Retinal pigment epithelial cell (primary cell): ENCODE data around the gene TEKT3.

Source experiments
- DNase-seq: peaks from one replicate; pipeline ENCODE4 v3.0.0-alpha.2; 2010; ENCODE audit warnings: low read depth
- H3K4me3 ChIP-seq: 2 replicates; pipeline ENCODE4 v1.5.1; 2011; ENCODE audit warnings: mild to moderate bottlenecking, low read length, control low read depth, moderate library complexity
- TF ChIP-seq, protein P1 (sequence below): conservative IDR thresholded peaks from 2 replicates; pipeline ENCODE4 v1.5.1; 2011; ENCODE audit warnings: low read depth, low read length, control low read depth, inconsistent platforms

TEKT3 gene

DNA sequence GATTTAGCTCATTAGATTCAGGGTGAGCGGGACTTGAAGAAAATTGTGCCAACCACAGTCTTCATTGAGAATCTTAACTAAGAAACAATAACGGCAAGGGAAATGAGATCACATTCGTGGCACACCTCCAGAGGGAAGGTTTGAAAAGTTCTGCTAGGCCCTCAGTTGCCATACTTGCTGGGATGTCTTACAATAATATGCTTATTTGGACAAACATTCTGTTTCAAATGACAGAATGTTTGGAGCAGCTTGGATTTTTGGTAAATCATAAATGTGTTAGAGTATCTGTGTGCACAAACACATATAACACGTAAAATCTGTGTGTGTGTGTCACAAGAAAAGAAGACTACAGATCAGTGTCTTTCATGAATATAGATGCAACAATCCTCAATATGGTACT lies 24.6 kb upstream of the TEKT3 start:
- TF ChIP-seq, protein P1, sequence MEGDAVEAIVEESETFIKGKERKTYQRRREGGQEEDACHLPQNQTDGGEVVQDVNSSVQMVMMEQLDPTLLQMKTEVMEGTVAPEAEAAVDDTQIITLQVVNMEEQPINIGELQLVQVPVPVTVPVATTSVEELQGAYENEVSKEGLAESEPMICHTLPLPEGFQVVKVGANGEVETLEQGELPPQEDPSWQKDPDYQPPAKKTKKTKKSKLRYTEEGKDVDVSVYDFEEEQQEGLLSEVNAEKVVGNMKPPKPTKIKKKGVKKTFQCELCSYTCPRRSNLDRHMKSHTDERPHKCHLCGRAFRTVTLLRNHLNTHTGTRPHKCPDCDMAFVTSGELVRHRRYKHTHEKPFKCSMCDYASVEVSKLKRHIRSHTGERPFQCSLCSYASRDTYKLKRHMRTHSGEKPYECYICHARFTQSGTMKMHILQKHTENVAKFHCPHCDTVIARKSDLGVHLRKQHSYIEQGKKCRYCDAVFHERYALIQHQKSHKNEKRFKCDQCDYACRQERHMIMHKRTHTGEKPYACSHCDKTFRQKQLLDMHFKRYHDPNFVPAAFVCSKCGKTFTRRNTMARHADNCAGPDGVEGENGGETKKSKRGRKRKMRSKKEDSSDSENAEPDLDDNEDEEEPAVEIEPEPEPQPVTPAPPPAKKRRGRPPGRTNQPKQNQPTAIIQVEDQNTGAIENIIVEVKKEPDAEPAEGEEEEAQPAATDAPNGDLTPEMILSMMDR: no peak
- no peak for DNase-seq
- no peak overlapping the region for H3K4me3 ChIP-seq

DNA sequence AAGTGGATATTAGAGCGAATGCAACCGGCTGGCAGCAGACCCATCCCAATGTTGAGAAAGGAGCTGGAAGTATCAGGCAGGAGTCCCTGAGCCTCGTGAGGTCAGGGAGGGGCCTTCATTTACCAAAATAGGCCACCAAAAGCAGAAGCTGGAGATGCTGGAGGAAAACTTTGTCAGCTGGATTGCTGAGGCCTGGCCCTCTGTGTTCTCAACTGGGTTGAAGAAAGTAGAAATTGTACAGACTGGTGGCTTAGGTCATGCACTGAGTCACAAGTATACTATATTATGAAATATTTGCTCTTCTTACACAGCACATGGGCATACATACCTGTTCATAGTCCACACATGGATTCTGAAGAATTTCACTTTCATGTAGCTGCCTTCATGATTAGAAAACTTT lies 23.2 kb upstream of the TEKT3 start:
- H3K4me3 ChIP-seq: no peak overlapping the region
- no peak for DNase-seq
- TF ChIP-seq, protein P1: no peak

DNA sequence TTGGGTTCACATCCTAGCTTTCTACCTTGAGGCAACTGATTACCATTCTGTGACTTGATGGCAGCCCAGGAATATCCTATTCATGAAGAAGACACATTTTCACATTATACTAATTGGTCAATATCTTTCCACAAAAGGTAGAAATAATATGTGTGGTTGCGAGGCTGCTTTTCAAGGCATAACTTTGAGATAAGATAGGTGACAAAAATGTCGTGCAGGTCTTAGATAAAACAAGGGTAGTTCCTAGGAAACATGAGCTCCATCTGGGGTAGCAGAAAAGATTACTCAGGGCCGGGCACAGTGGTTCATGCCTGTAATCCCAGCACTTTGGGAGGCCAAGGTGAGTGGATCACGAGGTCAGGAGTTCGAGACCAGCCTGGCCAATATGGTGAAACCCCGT lies 22.3 kb upstream of the TEKT3 start:
- TF ChIP-seq, protein P1: no peak
- DNase-seq: no peak
- no peak overlapping the region for H3K4me3 ChIP-seq

DNA sequence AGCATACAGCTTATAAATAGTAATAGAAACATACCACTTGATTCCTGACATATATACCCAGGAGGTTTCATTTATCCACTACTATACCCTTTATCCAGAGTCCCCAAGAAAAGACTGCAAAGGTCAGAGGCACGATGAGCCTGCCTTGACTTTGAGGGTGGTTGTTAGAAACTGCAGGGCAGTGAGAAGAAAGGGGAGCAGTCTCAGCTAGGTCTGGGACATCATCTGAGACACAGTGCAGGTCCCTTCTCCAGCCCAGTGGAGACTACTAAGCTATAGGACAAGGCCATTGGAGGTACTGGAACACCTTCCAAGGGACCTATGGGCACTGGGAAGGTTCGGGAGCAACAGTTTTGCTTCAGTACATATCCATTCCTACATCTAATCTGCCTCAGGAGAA lies 20.2 kb upstream of the TEKT3 start:
- H3K4me3 ChIP-seq: no peak overlapping the region
- TF ChIP-seq, protein P1: no peak
- DNase-seq: no peak

DNA sequence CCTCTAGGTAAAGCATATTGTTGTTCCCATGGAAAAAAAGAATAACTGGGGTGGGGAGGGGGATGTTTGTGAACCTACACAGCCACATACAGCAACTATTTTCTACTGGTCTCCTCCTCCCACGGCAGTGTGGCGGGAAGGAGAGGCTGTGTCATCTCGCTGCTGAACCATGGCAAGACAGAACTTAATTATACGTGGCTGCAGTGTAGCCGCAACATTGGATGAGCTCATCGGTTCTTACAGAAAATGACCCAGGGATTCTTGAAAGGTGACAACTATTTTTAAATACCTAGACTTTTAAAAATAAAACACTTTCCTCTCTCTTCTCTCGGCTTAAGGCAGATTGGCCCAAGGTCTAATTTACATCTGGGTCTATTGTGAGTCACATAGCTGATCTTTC lies 19.8 kb upstream of the TEKT3 start:
- TF ChIP-seq, protein P1: no peak
- no peak for DNase-seq
- no peak overlapping the region for H3K4me3 ChIP-seq

DNA sequence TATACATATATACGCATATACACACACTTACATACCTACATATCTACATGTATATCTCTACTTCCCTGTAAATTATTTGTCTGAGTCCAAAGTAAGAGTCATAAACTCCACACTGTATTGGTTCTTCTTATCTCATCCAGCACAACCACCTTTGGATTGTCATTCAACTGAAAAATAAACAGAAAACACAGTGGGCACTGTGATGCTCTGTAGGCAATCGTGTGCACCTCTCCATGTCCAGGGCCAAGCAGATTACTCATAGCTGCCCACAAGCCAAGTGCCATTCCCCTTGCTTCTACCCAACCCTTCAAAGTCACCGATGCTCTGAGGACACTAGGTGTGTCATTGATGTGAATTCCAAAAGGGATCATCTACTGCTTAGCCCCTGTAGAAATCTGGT lies 12.9 kb upstream of the TEKT3 start:
- no peak for DNase-seq

DNA sequence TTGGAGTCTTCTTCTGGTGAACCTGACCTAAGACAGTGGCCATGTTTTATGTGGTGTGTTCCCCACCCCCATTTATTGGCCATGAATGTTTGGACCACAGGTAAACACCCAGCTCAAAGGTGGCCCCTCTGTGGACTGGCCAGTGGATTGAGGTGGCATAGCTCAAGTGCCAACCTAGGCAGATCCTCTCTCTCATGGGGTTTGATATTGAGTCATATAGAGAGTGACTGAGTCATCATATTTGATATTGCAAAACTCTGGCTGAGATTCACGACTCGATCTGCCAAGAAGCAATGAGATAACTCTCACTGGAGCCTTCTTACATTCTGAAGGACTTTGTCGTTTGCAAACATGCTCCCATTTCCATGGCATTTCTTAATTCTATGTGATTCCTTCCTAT lies 10.5 kb upstream of the TEKT3 start:
- TF ChIP-seq, protein P1: no peak
- DNase-seq: no peak
- H3K4me3 ChIP-seq: no peak overlapping the region

More for the DNA sequence above, 12.9 kb upstream of the TEKT3 start:
- TF ChIP-seq, protein P1: no peak
- H3K4me3 ChIP-seq: no peak overlapping the region
